Stimulated activated CD8-positive, alpha-beta memory T cell treated with anti-CD3 and anti-CD28 coated beads, Interleukin-15, amount 100 ng/mL, for 48 hours (primary cell): ENCODE data around the gene SUPT3H.
"Not testable (repeated sequence)": the region's sequence is repeated elsewhere in the genome, so short reads cannot be mapped to it uniquely, and the experiment has no call there.

Experiments used
- DNase-seq, 2 donors: peaks; one replicate each; pipeline ENCODE4 v3.0.0-alpha.2; 2020; ENCODE audit warnings: low read depth in 2 of 2

SUPT3H gene

GRCh38 chr6:45184040-45184439, 193.7 kb downstream of the SUPT3H start:
- no peak for DNase-seq

GRCh38 chr6:45176373-45176772, 201.4 kb downstream of the SUPT3H start:
- not testable (repeated sequence) for DNase-seq

GRCh38 chr6:45175272-45175671, 202.5 kb downstream of the SUPT3H start:
- DNase-seq, result no peak

- no peak for DNase-seq
Observed at GRCh38 chr6:45174045-45174444, 203.7 kb downstream of the SUPT3H start.

GRCh38 chr6:45171380-45171779, 206.4 kb downstream of the SUPT3H start:
- DNase-seq, result no peak

GRCh38 chr6:45170309-45170708, 207.4 kb downstream of the SUPT3H start:
- no peak for DNase-seq

- no peak for DNase-seq
Observed at GRCh38 chr6:45169815-45170214, 207.9 kb downstream of the SUPT3H start.

GRCh38 chr6:45163952-45164766, 213.6 kb downstream of the SUPT3H start:
- DNase-seq, result no peak

GRCh38 chr6:45160305-45160704, 217.4 kb downstream of the SUPT3H start:
- DNase-seq, result no peak

GRCh38 chr6:45156075-45156474, 221.7 kb downstream of the SUPT3H start:
- no peak for DNase-seq

GRCh38 chr6:45155341-45155894, 222.3 kb downstream of the SUPT3H start:
- DNase-seq, result no peak

- DNase-seq, result no peak
Observed at GRCh38 chr6:45154679-45155078, 223.1 kb downstream of the SUPT3H start.

GRCh38 chr6:45148711-45149341, 228.9 kb downstream of the SUPT3H start:
- no peak for DNase-seq

GRCh38 chr6:45148278-45148677, 229.5 kb downstream of the SUPT3H start:
- DNase-seq, result no peak

GRCh38 chr6:45145658-45146057, 232.1 kb downstream of the SUPT3H start:
- DNase-seq, result not testable (repeated sequence)

- no peak for DNase-seq
Observed at GRCh38 chr6:45138765-45139164, 239.0 kb downstream of the SUPT3H start.

GRCh38 chr6:45136495-45136894, 241.2 kb downstream of the SUPT3H start:
- DNase-seq, result no peak

- no peak for DNase-seq
Observed at GRCh38 chr6:45132658-45133294, 245.0 kb downstream of the SUPT3H start.

- no peak for DNase-seq
Observed at GRCh38 chr6:45132059-45132458, 245.7 kb downstream of the SUPT3H start.

GRCh38 chr6:45129051-45129450, 248.7 kb downstream of the SUPT3H start:
- no peak for DNase-seq

- DNase-seq, result no peak
Observed at GRCh38 chr6:45127185-45127584, 250.5 kb downstream of the SUPT3H start.

- no peak for DNase-seq
Observed at GRCh38 chr6:45126033-45126432, 251.7 kb downstream of the SUPT3H start.

GRCh38 chr6:45123023-45123422, 254.7 kb downstream of the SUPT3H start:
- no peak for DNase-seq
